SW 1271 (cell line): Measurements from ENCODE around the gene CAMSAP3.
"Not testable (repeated sequence)": the region's sequence is repeated elsewhere in the genome, so short reads cannot be mapped to it uniquely, and the experiment has no call there.

Source experiments
- DNase-seq, 2 experiments: peaks; one replicate each; lab custom pipeline; 2025; lab: John Stamatoyannopoulos, UW

Gene CAMSAP3

GRCh38 chr19:7635670-7636069, 40.0 kb downstream of the CAMSAP3 start:
- DNase-seq = no peak

GRCh38 chr19:7636317-7636690, 40.6 kb downstream of the CAMSAP3 start:
- no peak for DNase-seq

- peak in 1 of 2 experiments; percentile 53 for DNase-seq
Measured at GRCh38 chr19:7636691-7637373, 41.2 kb downstream of the CAMSAP3 start, which contains the start of gene STXBP2. STXBP2 (plus strand) TSS chr19:7637110; CDS start chr19:7637150, 40 bp downstream.

GRCh38 chr19:7637374-7638256, 42.0 kb downstream of the CAMSAP3 start:
- no peak for DNase-seq

GRCh38 chr19:7638802-7639465, 43.3 kb downstream of the CAMSAP3 start:
- no peak for DNase-seq

- DNase-seq = no peak
Measured at GRCh38 chr19:7639863-7640348, 44.2 kb downstream of the CAMSAP3 start.

- DNase-seq = no peak
Measured at GRCh38 chr19:7640803-7641202, 45.1 kb downstream of the CAMSAP3 start.

GRCh38 chr19:7641290-7642276, 45.9 kb downstream of the CAMSAP3 start:
- DNase-seq = no peak

GRCh38 chr19:7642295-7643030, 46.8 kb downstream of the CAMSAP3 start:
- DNase-seq = no peak

- no peak for DNase-seq
Measured at GRCh38 chr19:7643031-7643415, 47.4 kb downstream of the CAMSAP3 start.

- DNase-seq = not testable (repeated sequence)
Measured at GRCh38 chr19:7643629-7644549, 48.2 kb downstream of the CAMSAP3 start.

- no peak for DNase-seq
Measured at GRCh38 chr19:7644550-7644877, 48.9 kb downstream of the CAMSAP3 start.

GRCh38 chr19:7645163-7645562, 49.5 kb downstream of the CAMSAP3 start:
- DNase-seq = no peak

GRCh38 chr19:7645656-7646425, 50.2 kb downstream of the CAMSAP3 start:
- DNase-seq = no peak

GRCh38 chr19:7646426-7646700, 50.7 kb downstream of the CAMSAP3 start:
- no peak for DNase-seq

GRCh38 chr19:7647156-7647555, 51.5 kb downstream of the CAMSAP3 start:
- DNase-seq = no peak

GRCh38 chr19:7648265-7649014, 52.8 kb downstream of the CAMSAP3 start:
- DNase-seq = no peak

GRCh38 chr19:7650148-7650547, 54.5 kb downstream of the CAMSAP3 start:
- no peak for DNase-seq
